Mesenchymal stem cell (in vitro differentiated cells and primary cell): ENCODE measurements around the gene DGKD.
"Not testable (repeated sequence)": the region's sequence is repeated elsewhere in the genome, so short reads cannot be mapped to it uniquely, and the experiment has no call there.

Source experiments
- DNase-seq: peaks from one replicate; pipeline ENCODE4 v3.0.0-alpha.2; 2013
- H2AFZ ChIP-seq: one replicate; pipeline ENCODE4 v1.6.1; 2013; ENCODE audit warnings: low read depth, mild to moderate bottlenecking, control low read depth, inconsistent platforms, low read length, moderate library complexity
- H2AK5ac ChIP-seq: 2 replicates; pipeline ENCODE4 v1.6.1; 2013; ENCODE audit warnings: low read length, moderate library complexity, mild to moderate bottlenecking, inconsistent platforms; ENCODE audit not compliant: severe bottlenecking
- H2BK120ac ChIP-seq: one replicate; pipeline ENCODE4 v1.6.1; 2013; ENCODE audit warnings: low read depth, mild to moderate bottlenecking, inconsistent platforms, low read length, moderate library complexity
- H2BK12ac ChIP-seq, 2 experiments: one replicate each; pipeline ENCODE4 v1.6.1; 2013; ENCODE audit warnings: inconsistent platforms in 2 of 2, low read length in 2 of 2, mild to moderate bottlenecking in 2 of 2, moderate library complexity in 2 of 2, control low read depth in 1 of 2
- H2BK15ac ChIP-seq: one replicate; pipeline ENCODE4 v1.6.1; 2013; ENCODE audit warnings: mild to moderate bottlenecking, low read depth, inconsistent platforms; ENCODE audit not compliant: poor library complexity, severe bottlenecking
- H2BK5ac ChIP-seq: 2 replicates; pipeline ENCODE4 v1.6.1; 2013; ENCODE audit warnings: low read depth, mild to moderate bottlenecking, low read length, control low read depth, inconsistent platforms; ENCODE audit not compliant: poor library complexity, severe bottlenecking
- H3K14ac ChIP-seq, 2 experiments: one replicate each; pipeline ENCODE4 v1.6.1; 2013; ENCODE audit warnings: inconsistent platforms in 2 of 2, low read length in 2 of 2, control low read depth in 1 of 2, mild to moderate bottlenecking in 1 of 2, moderate library complexity in 1 of 2
- H3K18ac ChIP-seq, 2 experiments: one replicate each; pipeline ENCODE4 v1.6.1; 2013; ENCODE audit warnings: inconsistent platforms in 2 of 2, low read length in 2 of 2, control low read depth in 1 of 2, low read depth in 1 of 2, mild to moderate bottlenecking in 1 of 2
- H3K23ac ChIP-seq, 2 experiments: one replicate each; pipeline ENCODE4 v1.6.1; 2013; ENCODE audit warnings: inconsistent platforms in 2 of 2, low read length in 2 of 2, mild to moderate bottlenecking in 2 of 2, moderate library complexity in 2 of 2, control low read depth in 1 of 2
- H3K27ac ChIP-seq: 2 replicates; pipeline ENCODE4 v1.5.1; 2013; ENCODE audit warnings: mild to moderate bottlenecking, moderate library complexity, low read length, control low read depth, inconsistent platforms; ENCODE audit not compliant: poor library complexity, severe bottlenecking
- H3K27me3 ChIP-seq, 2 experiments: 2 replicates each; pipeline versions ENCODE4 v1.6.1 to v1.7.0; 2013; ENCODE audit warnings: low read length in 2 of 2, mild to moderate bottlenecking in 2 of 2, moderate library complexity in 2 of 2, control low read depth in 1 of 2, inconsistent platforms in 1 of 2; ENCODE audit not compliant: control insufficient read depth in 1 of 2, insufficient read depth in 1 of 2
- H3K36me3 ChIP-seq, 2 experiments: 2 replicates each; pipeline versions ENCODE4 v1.6.1 to v1.7.0; 2013; ENCODE audit warnings: low read length in 2 of 2, control low read depth in 1 of 2, inconsistent platforms in 1 of 2, low read depth in 1 of 2, mild to moderate bottlenecking in 1 of 2; ENCODE audit not compliant: insufficient read depth in 2 of 2, control insufficient read depth in 1 of 2
- H3K4ac ChIP-seq, 2 experiments: one replicate each; pipeline ENCODE4 v1.6.1; 2013; ENCODE audit warnings: inconsistent platforms in 2 of 2, low read length in 2 of 2, mild to moderate bottlenecking in 2 of 2, moderate library complexity in 2 of 2, control low read depth in 1 of 2, low read depth in 1 of 2
- H3K4me1 ChIP-seq: 2 replicates; pipeline ENCODE4 v1.6.1; 2013; ENCODE audit warnings: low read depth, low read length, control low read depth; ENCODE audit not compliant: control insufficient read depth, insufficient read depth
- H3K4me2 ChIP-seq: 2 replicates; pipeline ENCODE4 v1.6.1; 2013; ENCODE audit warnings: low read length, mild to moderate bottlenecking, inconsistent platforms; ENCODE audit not compliant: poor library complexity, severe bottlenecking
- H3K4me3 ChIP-seq, 2 experiments: 2 replicates each; pipeline versions ENCODE4 v1.5.1 to v1.7.0; 2013; ENCODE audit warnings: low read length in 2 of 2, mild to moderate bottlenecking in 2 of 2, control low read depth in 1 of 2, low read depth in 1 of 2; ENCODE audit not compliant: insufficient read depth in 1 of 2
- H3K79me1 ChIP-seq: replicated peaks from 2 replicates; pipeline ENCODE4 v1.6.1; 2013; ENCODE audit warnings: mild to moderate bottlenecking, control low read depth, low read length, inconsistent platforms; ENCODE audit not compliant: poor library complexity, severe bottlenecking
- H3K9ac ChIP-seq: 2 replicates; pipeline ENCODE4 v1.7.0; 2013; ENCODE audit warnings: mild to moderate bottlenecking, low read length, moderate library complexity
- H3K9me3 ChIP-seq: 2 replicates; pipeline ENCODE4 v1.7.0; 2013; ENCODE audit warnings: mild to moderate bottlenecking, low read length; ENCODE audit not compliant: control insufficient read depth
- H4K8ac ChIP-seq: one replicate; pipeline ENCODE4 v1.6.1; 2013; ENCODE audit warnings: inconsistent platforms, mild to moderate bottlenecking, low read length, moderate library complexity
- H4K91ac ChIP-seq: one replicate; pipeline ENCODE4 v1.6.1; 2013; ENCODE audit warnings: mild to moderate bottlenecking, low read length, inconsistent platforms
- WGBS: methylation state at CpG from one replicate; pipeline ENCODE4 v1.1.7; 2013; ENCODE audit warnings: mixed read lengths; 5-methylcytosine and 5-hydroxymethylcytosine counted together

DGKD gene

GRCh38 chr2:233396726-233397665 is 42.7 kb downstream of the DGKD start:
- not testable (repeated sequence) for H2AK5ac ChIP-seq, H2AFZ ChIP-seq, H3K9me3 ChIP-seq, H3K4me2 ChIP-seq, H3K27ac ChIP-seq, H3K18ac ChIP-seq, H2BK12ac ChIP-seq, H3K4me1 ChIP-seq, H2BK5ac ChIP-seq, H4K91ac ChIP-seq, H3K4me3 ChIP-seq, H3K9ac ChIP-seq, H2BK120ac ChIP-seq, H3K14ac ChIP-seq, H3K27me3 ChIP-seq, H3K4ac ChIP-seq, H3K23ac ChIP-seq, DNase-seq, H2BK15ac ChIP-seq, H3K36me3 ChIP-seq
- Histone ChIP-seq H3K79me1 (peaks cover 10% of the 10 kb centered on the region), H4K8ac (peak overlapping the region; percentile 25)
- 96% methylated on average over 12 of the region's 12 CpGs for WGBS

GRCh38 chr2:233399306-233400225 is 45.3 kb downstream of the DGKD start:
- Histone ChIP-seq H3K79me1 (peaks cover 14% of the 10 kb centered on the region), H3K23ac (no peak overlapping the region), H4K91ac (no peak overlapping the region), H3K4me1 (peaks cover 6% of the 10 kb centered on the region), H2AFZ (no peak overlapping the region), H3K14ac (no peak overlapping the region), H3K27me3 (no peaks in the 10 kb centered on the region), H2BK5ac (no peak overlapping the region), H3K9me3 (no peaks in the 10 kb centered on the region), H3K4me2 (no peak overlapping the region), H2BK12ac (no peak overlapping the region), H3K4ac (no peak overlapping the region), H3K4me3 (no peak overlapping the region), H2AK5ac (no peak overlapping the region), H4K8ac (peak overlapping the region; percentile 7), H3K27ac (no peak overlapping the region), H3K18ac (no peak overlapping the region), H3K36me3 (peaks cover 3 to 6% of the 10 kb centered on the region in 2 experiments), H2BK15ac (no peak overlapping the region), H2BK120ac (no peak overlapping the region), H3K9ac (no peak overlapping the region)
- DNase-seq: no peak
- 90% methylated on average over 8 of the region's 8 CpGs for WGBS

GRCh38 chr2:233400341-233400740 is 46.0 kb downstream of the DGKD start:
- Histone ChIP-seq H3K27ac (no peak overlapping the region), H4K91ac (peak overlapping the region; percentile 12), H3K14ac (no peak overlapping the region), H3K18ac (no peak overlapping the region), H3K79me1 (peaks cover 17% of the 10 kb centered on the region), H3K23ac (no peak overlapping the region), H4K8ac (no peak overlapping the region), H3K9me3 (no peaks in the 10 kb centered on the region), H3K27me3 (no peaks in the 10 kb centered on the region), H2BK12ac (no peak overlapping the region), H3K4me1 (peaks cover 6% of the 10 kb centered on the region), H3K4ac (no peak overlapping the region), H2BK5ac (no peak overlapping the region), H3K4me3 (no peak overlapping the region), H3K36me3 (peaks cover 3 to 8% of the 10 kb centered on the region in 2 experiments), H2BK120ac (no peak overlapping the region), H2AFZ (no peak overlapping the region), H3K9ac (no peak overlapping the region), H3K4me2 (no peak overlapping the region), H2AK5ac (no peak overlapping the region), H2BK15ac (no peak overlapping the region)
- 88% methylated on average over 5 of the region's 6 CpGs for WGBS
- no peak for DNase-seq

- Histone ChIP-seq H3K4me2 (no peak overlapping the region), H2BK5ac (no peak overlapping the region), H3K18ac (no peak overlapping the region), H3K79me1 (peaks cover 18% of the 10 kb centered on the region), H2AFZ (no peak overlapping the region), H3K36me3 (peaks cover 3 to 8% of the 10 kb centered on the region in 2 experiments), H3K4ac (no peak overlapping the region), H3K14ac (no peak overlapping the region), H4K91ac (no peak overlapping the region), H3K4me3 (no peak overlapping the region), H2BK15ac (no peak overlapping the region), H2AK5ac (no peak overlapping the region), H4K8ac (no peak overlapping the region), H2BK12ac (no peak overlapping the region), H3K23ac (no peak overlapping the region), H3K27me3 (no peaks in the 10 kb centered on the region), H3K9ac (no peak overlapping the region), H3K4me1 (peaks cover 6% of the 10 kb centered on the region), H3K27ac (no peak overlapping the region), H3K9me3 (no peaks in the 10 kb centered on the region), H2BK120ac (no peak overlapping the region)
- WGBS: 95% methylated on average over 3 of the region's 3 CpGs
- no peak for DNase-seq
These were observed 46.7 kb downstream of the DGKD start for GRCh38 chr2:233400961-233401360.
